ENCODE measurements around the gene GALNT16. TPM values are rescaled to one million over a fixed set of nuclear protein-coding genes. Genes with fewer than 3 reads are reported as not detected.

The GALNT16 gene
- total RNA-seq, 4 donors from 2014 or later = 2.1 to 35.9 (median 11.5) TPM

DNA sequence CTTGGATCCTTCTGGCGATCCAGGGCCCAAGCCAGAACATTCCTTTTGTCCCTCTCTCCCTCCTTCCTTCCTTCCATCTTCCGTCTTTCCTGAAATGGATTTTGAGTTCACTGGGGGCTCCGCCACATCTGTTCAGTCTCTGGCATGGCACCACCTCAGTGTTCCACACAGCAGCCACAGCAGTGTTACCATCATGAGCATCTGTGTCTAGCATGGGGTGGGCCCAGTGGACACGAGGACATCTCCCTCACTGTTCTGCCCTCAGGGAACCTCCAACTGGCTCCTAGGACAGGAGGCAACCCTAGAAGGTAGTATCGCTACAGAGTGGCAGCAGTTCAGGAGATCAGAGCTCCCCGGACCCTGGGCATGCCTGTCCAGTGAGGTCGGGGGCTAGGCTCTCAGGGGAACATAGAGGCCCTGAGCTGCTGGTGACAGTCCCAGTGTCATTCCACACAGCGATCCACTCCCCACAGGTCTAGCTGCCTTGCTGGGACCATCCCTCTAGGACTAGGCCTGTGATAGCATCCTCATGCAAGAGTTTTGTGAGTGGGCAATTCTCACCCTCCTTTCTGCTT, 59.0 kb downstream of the GALNT16 start:
- DNase-seq = peak in 1 of 2 donors; percentile 6
- no peak overlapping the region for H3K27ac ChIP-seq
- peaks cover 0 to 4% of the 10 kb centered on the region in 2 donors for H3K4me1 ChIP-seq
- H3K36me3 ChIP-seq = no peaks in the 10 kb centered on the region
- intact Hi-C loops (cut with DNase I; ENCODE audit: low total_unique reads) = no loop called here
- no peak for TF ChIP-seq POLR2A (IDR thresholded peaks at IDR 0.05)
- TF ChIP-seq, protein P1, sequence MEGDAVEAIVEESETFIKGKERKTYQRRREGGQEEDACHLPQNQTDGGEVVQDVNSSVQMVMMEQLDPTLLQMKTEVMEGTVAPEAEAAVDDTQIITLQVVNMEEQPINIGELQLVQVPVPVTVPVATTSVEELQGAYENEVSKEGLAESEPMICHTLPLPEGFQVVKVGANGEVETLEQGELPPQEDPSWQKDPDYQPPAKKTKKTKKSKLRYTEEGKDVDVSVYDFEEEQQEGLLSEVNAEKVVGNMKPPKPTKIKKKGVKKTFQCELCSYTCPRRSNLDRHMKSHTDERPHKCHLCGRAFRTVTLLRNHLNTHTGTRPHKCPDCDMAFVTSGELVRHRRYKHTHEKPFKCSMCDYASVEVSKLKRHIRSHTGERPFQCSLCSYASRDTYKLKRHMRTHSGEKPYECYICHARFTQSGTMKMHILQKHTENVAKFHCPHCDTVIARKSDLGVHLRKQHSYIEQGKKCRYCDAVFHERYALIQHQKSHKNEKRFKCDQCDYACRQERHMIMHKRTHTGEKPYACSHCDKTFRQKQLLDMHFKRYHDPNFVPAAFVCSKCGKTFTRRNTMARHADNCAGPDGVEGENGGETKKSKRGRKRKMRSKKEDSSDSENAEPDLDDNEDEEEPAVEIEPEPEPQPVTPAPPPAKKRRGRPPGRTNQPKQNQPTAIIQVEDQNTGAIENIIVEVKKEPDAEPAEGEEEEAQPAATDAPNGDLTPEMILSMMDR (IDR thresholded peaks at IDR 0.05) = no peak
- H3K27me3 ChIP-seq = no peaks in the 10 kb centered on the region
- H3K4me3 ChIP-seq = no peak overlapping the region
- H3K9me3 ChIP-seq = no peaks in the 10 kb centered on the region

DNA sequence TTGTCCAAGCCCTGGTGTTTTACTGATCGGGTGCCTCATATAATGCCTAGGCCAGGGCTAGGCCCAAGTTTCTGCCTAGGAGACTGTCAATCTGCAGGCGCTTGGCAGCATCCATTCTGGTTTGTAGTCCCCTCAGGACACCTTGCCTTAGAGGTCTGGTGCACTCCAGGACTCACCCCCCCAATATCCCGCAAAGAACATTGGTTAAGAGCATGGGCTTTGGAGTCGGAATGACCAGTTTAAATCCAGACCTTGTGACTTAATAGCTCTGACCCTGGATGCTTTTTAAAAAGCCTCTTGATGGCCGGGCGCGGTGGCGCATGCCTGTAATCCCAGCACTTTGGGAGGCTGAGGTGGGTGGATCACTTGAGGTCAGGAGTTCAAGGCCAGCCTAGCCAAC, 60.0 kb downstream of the GALNT16 start:
- no peaks in the 10 kb centered on the region for H3K27me3 ChIP-seq
- peak; percentile 3 to 4 for DNase-seq
- no peaks in the 10 kb centered on the region for H3K9me3 ChIP-seq
- H3K27ac ChIP-seq = no peak overlapping the region
- TF ChIP-seq, protein P1 (IDR thresholded peaks at IDR 0.05) = no peak
- TF ChIP-seq POLR2A (IDR thresholded peaks at IDR 0.05) = no peak
- peaks cover 0 to 4% of the 10 kb centered on the region in 2 donors for H3K4me1 ChIP-seq
- H3K36me3 ChIP-seq = no peaks in the 10 kb centered on the region
- intact Hi-C loops (cut with DNase I; ENCODE audit: low total_unique reads) = no loop called here
- H3K4me3 ChIP-seq = no peak overlapping the region

DNA sequence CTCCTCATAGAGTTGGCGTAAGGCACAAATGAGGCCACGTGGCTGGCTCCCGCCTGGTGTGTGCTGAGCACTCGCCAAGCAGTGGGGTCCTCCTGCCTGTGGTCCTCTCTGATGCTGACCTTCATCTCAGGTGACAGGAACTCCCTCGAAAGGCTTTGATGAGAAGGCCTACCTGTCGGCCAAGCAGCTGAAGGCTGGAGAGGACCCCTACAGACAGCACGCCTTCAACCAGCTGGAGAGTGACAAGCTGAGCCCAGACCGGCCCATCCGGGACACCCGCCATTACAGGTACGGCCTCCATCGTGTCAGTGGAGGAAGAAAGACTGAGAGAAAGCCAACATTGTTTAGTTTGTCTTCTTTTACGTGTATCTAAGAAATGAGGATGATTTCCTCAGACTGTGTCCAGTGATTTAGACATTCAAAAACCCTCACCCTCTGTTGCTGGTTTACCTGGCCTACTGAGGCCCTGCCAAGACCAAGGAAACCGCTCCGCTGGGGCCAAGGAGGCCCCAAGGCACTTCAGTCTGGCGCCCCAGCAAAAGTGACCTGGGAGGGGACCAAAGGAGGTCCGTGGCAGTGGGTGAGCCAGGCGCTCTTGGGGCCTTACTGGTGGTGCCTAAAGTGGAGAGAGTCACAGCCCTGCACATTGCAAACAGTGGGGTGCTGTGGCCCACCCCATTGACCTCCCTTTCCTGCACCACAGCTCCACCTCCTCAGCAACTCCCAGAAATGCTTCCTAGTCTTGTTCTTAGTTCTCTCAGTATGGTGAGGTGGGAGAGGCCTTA, 60.8 kb downstream of the GALNT16 start:
- no peaks in the 10 kb centered on the region for H3K27me3 ChIP-seq
- peak; percentile 7 to 8 for DNase-seq
- H3K27ac ChIP-seq = no peak overlapping the region
- H3K4me3 ChIP-seq = no peak overlapping the region
- H3K9me3 ChIP-seq = no peaks in the 10 kb centered on the region
- no peaks in the 10 kb centered on the region for H3K4me1 ChIP-seq
- intact Hi-C loops (cut with DNase I; ENCODE audit: low total_unique reads) = no loop called here
- TF ChIP-seq, protein P1 (IDR thresholded peaks at IDR 0.05) = no peak
- TF ChIP-seq POLR2A (IDR thresholded peaks at IDR 0.05) = no peak
- no peaks in the 10 kb centered on the region for H3K36me3 ChIP-seq

DNA sequence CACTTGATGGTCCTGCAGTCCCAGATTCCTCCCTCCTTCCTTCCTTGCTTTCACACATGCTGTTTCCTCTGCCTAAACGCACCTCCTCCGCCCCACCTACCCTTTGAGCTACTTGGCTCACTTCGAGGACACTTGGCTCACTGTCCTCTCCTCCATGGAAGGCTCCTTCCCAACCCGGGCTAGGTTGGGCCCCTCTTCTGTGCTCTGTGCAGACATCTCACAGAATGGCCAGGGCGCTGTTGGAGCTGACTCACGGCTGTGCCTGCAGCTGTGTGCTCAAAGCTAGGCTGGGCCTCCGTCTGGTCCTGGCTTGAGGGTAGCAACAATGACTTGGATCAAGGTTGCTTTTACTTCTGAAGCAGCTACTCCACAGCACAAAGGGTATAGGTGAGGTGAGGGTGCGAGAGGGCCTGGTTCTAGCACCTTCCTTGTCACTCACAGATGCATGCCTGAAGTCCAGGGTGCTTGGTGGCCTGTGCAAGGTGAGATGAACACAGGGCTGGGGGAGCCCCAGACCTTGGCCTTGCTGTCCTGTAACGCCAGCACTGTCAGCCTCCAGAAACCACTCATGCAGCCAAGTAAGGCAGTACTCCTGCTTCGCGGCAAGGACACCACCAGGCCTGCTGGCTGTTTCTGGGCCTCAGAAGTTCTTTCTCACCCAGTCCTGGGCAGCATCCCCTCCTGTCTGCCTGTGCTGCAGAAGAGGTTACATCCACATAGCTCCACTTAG, 61.8 kb downstream of the GALNT16 start:
- H3K27ac ChIP-seq = no peak overlapping the region
- DNase-seq = peak; percentile 8 to 11

More for the DNA sequence above, 61.8 kb downstream of the GALNT16 start:
- Histone ChIP-seq H3K4me3 (no peak overlapping the region), H3K36me3 (no peaks in the 10 kb centered on the region), H3K4me1 (no peaks in the 10 kb centered on the region), H3K9me3 (no peaks in the 10 kb centered on the region), H3K27me3 (no peaks in the 10 kb centered on the region)
- intact Hi-C loops (cut with DNase I; ENCODE audit: low total_unique reads) = no loop called here
- TF ChIP-seq POLR2A (IDR thresholded peaks at IDR 0.05) = no peak
- TF ChIP-seq, protein P1 (IDR thresholded peaks at IDR 0.05) = no peak
